NCI-H2196 (cell line): ENCODE results near the gene ACTR3C.
"Not testable (repeated sequence)": the region's sequence is repeated elsewhere in the genome, so short reads cannot be mapped to it uniquely, and the experiment has no call there.

Experiments used
- DNase-seq: peaks from one replicate; lab custom pipeline; 2025; ENCODE audit not compliant: unreplicated experiment; lab: John Stamatoyannopoulos, UW

ACTR3C gene

GRCh38 chr7:150219941-150220658 is 103.2 kb downstream of the ACTR3C start:
- DNase-seq: not testable (repeated sequence)

- DNase-seq: not testable (repeated sequence)
These were observed 116.5 kb downstream of the ACTR3C start for GRCh38 chr7:150206848-150207247.

GRCh38 chr7:150205866-150206265 is 117.5 kb downstream of the ACTR3C start:
- not testable (repeated sequence) for DNase-seq

- not testable (repeated sequence) for DNase-seq
These were observed 118.8 kb downstream of the ACTR3C start for GRCh38 chr7:150204577-150204976.

GRCh38 chr7:150202894-150203293 is 120.5 kb downstream of the ACTR3C start:
- not testable (repeated sequence) for DNase-seq
